SU-DHL-6 (cell line): ENCODE measurements around the gene MEIS1.

Experiments
- H2AFZ ChIP-seq: fragments of 200-600 bp; sonication (generic); 2 replicates; pipeline ENCODE4 v1.6.1; 2014; ENCODE audit warnings: low read depth, mild to moderate bottlenecking, moderate library complexity, mixed read lengths, antibody characterized with exemption, low read length; ENCODE audit not compliant: severe bottlenecking
- H3F3A ChIP-seq: fragments of 200-600 bp; shearing (Covaris generic); 2 replicates; pipeline ENCODE4 v1.6.0; 2016; ENCODE audit warnings: antibody characterized with exemption, mild to moderate bottlenecking; ENCODE audit not compliant: insufficient read depth
- H3K27ac ChIP-seq: fragments of 200-600 bp; sonication (generic); 2 replicates; pipeline ENCODE4 v1.5.1; 2016; ENCODE audit warnings: low read depth, mild to moderate bottlenecking, low read length, moderate library complexity, mixed read lengths
- H3K27me3 ChIP-seq: fragments of 200-600 bp; sonication (generic), shearing (Covaris generic); 2 replicates; pipeline ENCODE4 v1.6.0; 2014; ENCODE audit warnings: mild to moderate bottlenecking, low read length
- H3K36me3 ChIP-seq: fragments of 200-600 bp; sonication (generic); 2 replicates; pipeline ENCODE4 v1.6.1; 2014; ENCODE audit warnings: mild to moderate bottlenecking, low read length, mixed read lengths
- H3K4me2 ChIP-seq: fragments of 300-600, 200-600 bp; shearing (Covaris generic), sonication (generic); 2 replicates; pipeline ENCODE4 v1.6.0; 2014; ENCODE audit warnings: low read length, low read depth, mild to moderate bottlenecking; ENCODE audit not compliant: poor library complexity, severe bottlenecking
- H3K4me3 ChIP-seq: fragments of 200-600 bp; sonication (generic); 2 replicates; pipeline ENCODE4 v1.5.1; 2014; ENCODE audit warnings: antibody characterized with exemption, low read length, mild to moderate bottlenecking, mixed read lengths; ENCODE audit not compliant: insufficient read depth, poor library complexity, severe bottlenecking
- H3K79me2 ChIP-seq: fragments of 200-600 bp; sonication (generic); 2 replicates; pipeline ENCODE4 v1.6.1; 2014; ENCODE audit warnings: mild to moderate bottlenecking, low read length, moderate library complexity; ENCODE audit not compliant: insufficient read depth
- H3K9ac ChIP-seq: fragments of 200-600 bp; sonication (generic); 2 replicates; pipeline ENCODE4 v1.7.0; 2014; ENCODE audit warnings: mild to moderate bottlenecking, low read length
- H3K9me2 ChIP-seq: fragments of 200-600 bp; sonication (generic); replicated peaks from 2 replicates; pipeline ENCODE4 v1.6.1; 2014; ENCODE audit warnings: low read length; ENCODE audit not compliant: insufficient read depth
- H3K9me3 ChIP-seq: fragments of 200-600 bp; sonication (generic); 2 replicates; pipeline ENCODE4 v1.6.1; 2014; ENCODE audit warnings: low read length, mixed read lengths; ENCODE audit not compliant: insufficient read depth
- H4K20me1 ChIP-seq: fragments of 200-600 bp; sonication (generic); 2 replicates; pipeline ENCODE4 v1.6.1; 2014; ENCODE audit warnings: low read depth, mild to moderate bottlenecking, antibody characterized with exemption, low read length, moderate library complexity, mixed read lengths
- EZH2phosphoT487 ChIP-seq: fragments of 200-600 bp; sonication (generic), shearing (Covaris generic); conservative IDR thresholded peaks from 2 replicates; pipeline ENCODE4 v1.6.1; 2018; ENCODE audit warnings: mild to moderate bottlenecking, antibody characterized with exemption, low read length, moderate library complexity, mixed read lengths
- TF ChIP-seq, protein P1 (sequence below): fragments of 200-600 bp; sonication (generic); IDR thresholded peaks from one replicate; pipeline ENCODE4 v1.5.1; 2017; ENCODE audit warnings: antibody characterized with exemption, mild to moderate bottlenecking, low read length, moderate library complexity; ENCODE audit not compliant: insufficient read depth, poor library complexity, severe bottlenecking

Gene MEIS1

DNA sequence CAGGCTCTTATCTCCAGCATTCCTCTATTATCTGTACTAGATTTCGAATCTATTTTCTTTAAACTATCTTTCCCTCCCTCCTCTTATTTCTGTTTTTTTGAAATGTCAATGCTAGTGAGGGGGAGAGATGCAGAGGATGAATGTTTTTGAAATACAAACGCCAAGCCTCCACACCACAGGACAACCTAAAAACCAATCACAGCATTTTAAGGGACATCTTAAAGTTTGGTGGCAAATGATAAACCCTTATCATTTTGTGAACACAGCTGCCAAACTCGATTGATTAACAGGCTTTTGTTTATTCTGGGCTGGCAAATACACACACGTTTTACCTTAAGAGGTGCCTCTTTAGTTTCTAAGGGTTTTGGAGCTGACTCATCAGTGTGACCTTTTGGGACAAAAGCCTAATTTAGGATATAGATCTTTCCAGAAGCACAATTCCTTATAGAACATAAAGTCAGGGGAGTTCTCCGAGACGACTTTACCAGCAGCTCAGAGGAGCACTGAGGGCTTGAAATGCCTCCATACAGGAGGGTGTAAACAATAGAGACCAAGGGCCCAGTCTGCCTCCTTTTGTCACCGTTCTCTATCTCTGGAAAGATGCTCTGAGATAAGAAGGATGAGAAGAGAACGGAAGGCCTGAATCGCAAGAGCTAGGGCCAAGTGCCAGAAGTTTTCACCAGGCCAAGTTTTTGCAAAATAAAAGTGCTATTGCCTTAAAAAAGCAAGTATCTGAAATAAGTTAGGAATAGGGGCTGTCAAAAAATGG is 4.2 kb upstream of the MEIS1 start:
- H4K20me1 ChIP-seq = no peaks in the 10 kb centered on the region
- H3K9me3 ChIP-seq = no peaks in the 10 kb centered on the region
- no peaks in the 10 kb centered on the region for H3K27me3 ChIP-seq
- no peaks in the 10 kb centered on the region for H3F3A ChIP-seq
- H2AFZ ChIP-seq = no peak overlapping the region
- no peak overlapping the region for H3K27ac ChIP-seq
- no peak overlapping the region for H3K4me2 ChIP-seq
- H3K36me3 ChIP-seq = no peaks in the 10 kb centered on the region
- H3K9ac ChIP-seq = no peak overlapping the region
- H3K79me2 ChIP-seq = no peaks in the 10 kb centered on the region
- no peak overlapping the region for H3K4me3 ChIP-seq
- no peak for TF ChIP-seq EZH2phosphoT487
- TF ChIP-seq, protein P1, sequence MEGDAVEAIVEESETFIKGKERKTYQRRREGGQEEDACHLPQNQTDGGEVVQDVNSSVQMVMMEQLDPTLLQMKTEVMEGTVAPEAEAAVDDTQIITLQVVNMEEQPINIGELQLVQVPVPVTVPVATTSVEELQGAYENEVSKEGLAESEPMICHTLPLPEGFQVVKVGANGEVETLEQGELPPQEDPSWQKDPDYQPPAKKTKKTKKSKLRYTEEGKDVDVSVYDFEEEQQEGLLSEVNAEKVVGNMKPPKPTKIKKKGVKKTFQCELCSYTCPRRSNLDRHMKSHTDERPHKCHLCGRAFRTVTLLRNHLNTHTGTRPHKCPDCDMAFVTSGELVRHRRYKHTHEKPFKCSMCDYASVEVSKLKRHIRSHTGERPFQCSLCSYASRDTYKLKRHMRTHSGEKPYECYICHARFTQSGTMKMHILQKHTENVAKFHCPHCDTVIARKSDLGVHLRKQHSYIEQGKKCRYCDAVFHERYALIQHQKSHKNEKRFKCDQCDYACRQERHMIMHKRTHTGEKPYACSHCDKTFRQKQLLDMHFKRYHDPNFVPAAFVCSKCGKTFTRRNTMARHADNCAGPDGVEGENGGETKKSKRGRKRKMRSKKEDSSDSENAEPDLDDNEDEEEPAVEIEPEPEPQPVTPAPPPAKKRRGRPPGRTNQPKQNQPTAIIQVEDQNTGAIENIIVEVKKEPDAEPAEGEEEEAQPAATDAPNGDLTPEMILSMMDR = no peak
- H3K9me2 ChIP-seq = no peaks in the 10 kb centered on the region

DNA sequence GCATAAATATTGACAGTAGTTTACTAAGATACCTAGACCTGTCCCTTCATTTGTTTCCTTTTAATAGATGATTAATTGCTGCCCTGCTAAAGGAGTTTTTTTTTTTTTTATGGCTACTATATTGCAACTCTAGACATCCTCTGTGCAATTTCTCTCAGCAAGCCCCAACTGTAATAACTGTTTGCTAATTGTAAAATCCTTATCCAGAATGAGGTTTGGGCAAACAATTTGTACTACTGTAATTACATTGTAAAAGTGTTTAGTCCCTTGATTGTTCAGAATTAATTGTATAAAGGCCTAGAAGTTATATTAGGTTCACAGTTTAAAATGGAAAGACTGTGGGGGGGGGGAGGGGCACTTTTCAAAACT is 3.7 kb upstream of the MEIS1 start:
- Histone ChIP-seq H3K36me3 (no peaks in the 10 kb centered on the region), H3K9me2 (no peaks in the 10 kb centered on the region), H3K9ac (no peak overlapping the region), H3K4me3 (no peak overlapping the region), H3K27ac (no peak overlapping the region), H3K27me3 (no peaks in the 10 kb centered on the region), H3K9me3 (no peaks in the 10 kb centered on the region), H3K4me2 (no peak overlapping the region), H3K79me2 (no peaks in the 10 kb centered on the region), H4K20me1 (no peaks in the 10 kb centered on the region), H3F3A (no peaks in the 10 kb centered on the region), H2AFZ (no peak overlapping the region)
- TF ChIP-seq, protein P1 = no peak
- TF ChIP-seq EZH2phosphoT487 = no peak

DNA sequence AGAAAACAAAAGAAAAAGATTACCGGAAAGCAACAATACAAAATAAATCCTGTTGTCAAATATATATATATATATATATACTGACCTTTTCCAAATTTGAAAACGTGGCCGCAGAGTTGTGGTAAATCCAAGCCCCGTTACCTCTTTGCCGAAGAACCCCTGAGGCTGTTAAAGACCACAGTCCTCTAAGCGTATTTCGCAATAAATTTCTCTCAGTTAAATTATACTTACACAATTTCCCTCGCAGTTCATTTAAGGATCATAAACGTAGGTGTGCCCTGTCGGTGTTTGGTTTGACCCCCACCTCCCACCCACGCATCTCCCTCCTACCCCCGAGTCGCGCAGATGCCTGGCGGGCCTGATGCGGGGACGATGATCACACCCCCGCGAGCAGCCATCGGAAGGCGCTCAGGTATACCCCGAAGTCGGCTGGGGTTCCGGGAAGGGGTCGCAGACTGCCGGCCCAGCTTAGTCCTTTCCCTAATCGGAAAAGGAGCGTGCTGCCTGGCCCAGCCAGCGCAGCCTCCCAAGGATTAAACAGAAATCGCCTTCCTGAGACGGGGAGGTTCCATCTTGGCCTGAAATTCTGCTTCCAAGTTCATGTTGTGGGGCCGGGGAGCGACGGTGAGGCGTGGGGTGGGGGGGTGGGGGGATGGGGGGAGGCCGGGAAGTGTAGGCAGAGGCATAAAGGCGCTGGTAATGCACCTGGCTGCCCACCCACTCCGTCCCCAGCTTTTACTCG is 2.9 kb upstream of the MEIS1 start:
- no peaks in the 10 kb centered on the region for H3K9me2 ChIP-seq
- H3K27ac ChIP-seq = no peak overlapping the region
- no peak overlapping the region for H2AFZ ChIP-seq
- H3K79me2 ChIP-seq = no peaks in the 10 kb centered on the region
- no peaks in the 10 kb centered on the region for H3K36me3 ChIP-seq
- H3F3A ChIP-seq = no peaks in the 10 kb centered on the region
- TF ChIP-seq EZH2phosphoT487 = no peak
- TF ChIP-seq, protein P1 = no peak
- no peak overlapping the region for H3K4me3 ChIP-seq
- H3K27me3 ChIP-seq = no peaks in the 10 kb centered on the region
- H3K9me3 ChIP-seq = no peaks in the 10 kb centered on the region
- no peak overlapping the region for H3K9ac ChIP-seq
- no peak overlapping the region for H3K4me2 ChIP-seq
- no peaks in the 10 kb centered on the region for H4K20me1 ChIP-seq
